ENCODE results near the gene ZSCAN22. TPM values are rescaled to one million over a fixed set of nuclear protein-coding genes. Genes with fewer than 3 reads are reported as not detected.

ZSCAN22 gene
- total and polyA plus RNA-seq, 11 donors: 0.65 to 3.1 (median 1.9) TPM

- peak within 1 kb of the TSS; percentile 86 to 98 (median 90) for H3K27ac ChIP-seq
These were observed 35.6 kb downstream of the ZSCAN22 start, which contains the start of gene ZNF497 for GRCh38 chr19:58362272-58362994. Gene ZNF497, minus strand, starts transcription at chr19:58362751. Its CDS starts 5,116 bp downstream, at chr19:58357635.

GRCh38 chr19:58364146-58364545, 37.4 kb downstream of the ZSCAN22 start:
- H3K36me3 ChIP-seq: no peaks in the 10 kb centered on the region
- peaks cover 0 to 13% (median 6%) of the 10 kb centered on the region in 12 donors for H3K4me1 ChIP-seq
- no peaks in the 10 kb centered on the region for H3K9me3 ChIP-seq
- peaks cover 0 to 32% (median 0%) of the 10 kb centered on the region in 9 donors for H3K27me3 ChIP-seq
- H3K4me3 ChIP-seq: no peak overlapping the region
- WGBS, 4 donors: 74 to 92% (median 87%) methylated on average over 5 of the region's 5 CpGs
- DNase-seq (no peak), ATAC-seq (no peak)
- TF ChIP-seq CTCF (IDR thresholded peaks at IDR 0.05): no peak
- intact Hi-C loops (cut with DNase I): loop anchor here in 3 of 10 donors (5.0 kb wide), 1 partner anchor 37 kb away; the partner anchor contains the start of gene ZSCAN22 (in 3 of the 3)
- no peak overlapping the region for H3K27ac ChIP-seq

More at GRCh38 chr19:58362272-58362994, 35.6 kb downstream of the ZSCAN22 start, which contains the start of gene ZNF497:
- peak; percentile 94 to 97 (median 97) for ATAC-seq
- intact Hi-C loops (cut with DNase I): loop anchor here in 4 of 10 donors (2.0 to 5.0 kb wide), 2 partner anchors 34 to 35 kb away; partner anchors contain the start of gene ZSCAN22 (in 3 of the 4)
- Histone ChIP-seq H3K9me3 (no peaks in the 10 kb centered on the region), H3K4me1 (peaks cover 0 to 16% (median 6%) of the 10 kb centered on the region in 12 donors), H3K27me3 (peaks cover 0 to 22% (median 0%) of the 10 kb centered on the region in 9 donors), H3K4me3 (peak within 1 kb of the TSS; percentile 54 to 92 (median 73)), H3K36me3 (no peaks in the 10 kb centered on the region)
- peak; percentile 97 to 99 (median 98) for DNase-seq
- WGBS, 4 donors: 0 to 1% (median 1%) methylated on average over 16 to 74 of the region's 74 CpGs
- TF ChIP-seq POLR2A (IDR thresholded peaks at IDR 0.05): no peak
- TF ChIP-seq CTCF (IDR thresholded peaks at IDR 0.05): peak in 2 of 12 donors; percentile 23 to 29

DNA sequence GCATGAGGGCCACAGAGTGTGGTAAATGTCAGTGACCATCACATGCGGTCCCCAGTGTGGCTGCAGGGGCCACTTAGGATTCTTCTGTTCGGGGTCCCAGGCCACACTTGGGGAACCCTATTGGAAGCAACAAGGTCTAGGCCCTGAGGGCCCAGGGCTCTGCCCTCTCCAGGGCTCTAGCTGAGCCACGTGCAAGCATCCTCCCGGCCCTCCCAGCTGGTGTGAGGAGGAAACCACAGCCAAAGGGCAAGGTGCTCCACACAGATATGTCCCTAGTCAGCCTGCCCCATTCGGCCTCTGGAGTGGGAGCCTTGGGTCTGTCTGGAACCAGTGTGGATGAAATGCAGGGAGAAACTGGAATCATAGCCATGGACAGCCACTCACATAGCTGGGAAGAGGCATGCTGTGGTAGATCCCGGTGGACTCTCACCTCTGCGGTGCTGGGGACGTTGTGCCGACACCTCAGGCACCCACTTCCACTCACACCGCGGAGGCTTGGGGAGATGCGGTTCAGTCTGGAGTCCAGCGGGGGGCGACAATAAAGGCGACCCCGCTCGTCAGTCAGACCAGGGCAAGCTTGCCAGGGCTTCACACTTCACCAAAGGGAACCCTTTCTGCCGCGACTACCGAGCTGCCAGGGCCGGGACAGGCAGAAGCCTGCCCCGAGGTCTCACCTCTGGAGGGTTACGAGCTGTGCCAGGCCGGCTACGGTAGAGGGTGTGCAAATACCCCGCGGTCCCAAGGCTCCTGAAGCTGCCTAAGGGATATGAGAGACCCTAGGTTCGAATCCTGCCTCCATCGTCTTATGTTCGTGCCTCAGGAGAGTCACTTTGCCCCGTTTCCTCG, 40.0 kb downstream of the ZSCAN22 start:
- WGBS, 4 donors: 88 to 90% (median 89%) methylated on average over 24 to 32 of the region's 32 CpGs
- TF ChIP-seq CTCF (IDR thresholded peaks at IDR 0.05) (no peak), POLR2A (IDR thresholded peaks at IDR 0.05) (no peak)
- DNase-seq: no peak
- H3K4me3 ChIP-seq: no peak overlapping the region
- no peak for ATAC-seq
- H3K9me3 ChIP-seq: no peaks in the 10 kb centered on the region
- no peak overlapping the region for H3K27ac ChIP-seq
- intact Hi-C loops (cut with DNase I): no loop called here
- peaks cover 0 to 32% (median 0%) of the 10 kb centered on the region in 9 donors for H3K27me3 ChIP-seq
- H3K4me1 ChIP-seq: peaks cover 0 to 9% (median 2%) of the 10 kb centered on the region in 12 donors
- H3K36me3 ChIP-seq: no peaks in the 10 kb centered on the region

All from heart left ventricle (tissue), 16 donors.